Heart left ventricle (tissue), 16 donors: ENCODE data around the gene DCUN1D3. TPM values are rescaled to one million over a fixed set of nuclear protein-coding genes. Genes with fewer than 3 reads are reported as not detected.

Experiments
- ATAC-seq, 4 donors: fragments of 200-7000 bp; cut with Tn5 transposase; one replicate each; pipeline ENCODE4 v1.9.1; 2020 to 2022; ENCODE audit warnings: moderate library complexity in 4 of 4, mild to moderate bottlenecking in 3 of 4, moderate number of reproducible peaks in 1 of 4
- DNase-seq, 5 donors: peaks; one replicate each; pipeline ENCODE4 v3.0.0-alpha.2; 2020
- H3K27ac ChIP-seq, 12 donors: fragments of 200-600 bp; sonication (generic) in 4 of 12; one replicate each; pipeline versions ENCODE4 v1.5.0 to v1.8.0; 2016 to 2022; ENCODE audit warnings: mild to moderate bottlenecking in 2 of 12
- H3K27me3 ChIP-seq, 9 donors: fragments of 200-600 bp; sonication (generic) in 2 of 9; one replicate each; pipeline versions ENCODE4 v1.5.1 to v1.8.0; 2016 to 2022; ENCODE audit warnings: mild to moderate bottlenecking in 3 of 9
- H3K36me3 ChIP-seq, 9 donors: fragments of 200-600 bp; sonication (generic) in 2 of 9; one replicate each; pipeline versions ENCODE4 v1.5.0 to v1.8.0; 2018 to 2022; ENCODE audit warnings: mild to moderate bottlenecking in 2 of 9
- H3K4me1 ChIP-seq, 12 donors: fragments of 200-600 bp; sonication (generic) in 4 of 12; one replicate each; pipeline versions ENCODE4 v1.5.0 to v1.8.0; 2016 to 2022; ENCODE audit warnings: mild to moderate bottlenecking in 3 of 12
- H3K4me3 ChIP-seq, 12 donors: fragments of 200-600 bp; sonication (generic) in 4 of 12; one replicate each; pipeline versions ENCODE4 v1.5.0 to v1.8.0; 2017 to 2022; ENCODE audit warnings: mild to moderate bottlenecking in 9 of 12, moderate library complexity in 4 of 12
- H3K9me3 ChIP-seq, 12 donors: fragments of 200-600 bp; sonication (generic) in 4 of 12; one replicate each; pipeline versions ENCODE4 v1.5.0 to v1.8.0; 2016 to 2022; ENCODE audit warnings: mild to moderate bottlenecking in 1 of 12
- POLR2A ChIP-seq, 2 donors: fragments of 450-650 bp; IDR thresholded peaks; one replicate each; pipeline ENCODE4 v1.6.1; 2017; ENCODE audit warnings: antibody characterized with exemption in 2 of 2, mild to moderate bottlenecking in 2 of 2, moderate library complexity in 2 of 2
- WGBS, 4 donors: extraction: QIAGEN DNeasy Blood & Tissue Kit in 2 of 4; methylation state at CpG; one replicate each; pipeline versions ENCODE4 v1.1.5 to v1.1.7; 2013 to 2018; 5-methylcytosine and 5-hydroxymethylcytosine counted together
- intact Hi-C, 10 donors: fragments of 100-400 bp; cut with DNase I; formaldehyde crosslinking; loops; one replicate each; pipeline versions ENCODE4 v1.11.1 to v1.14.2; 2022
- polyA plus RNA-seq, 2 donors: library from polyadenylated mRNA; stranded (reverse); fragments of 200-250 nt; gene quantifications; one replicate each; pipeline ENCODE4 v1.2.3, GENCODE V29; 2013
- total RNA-seq, 9 donors: library from RNA; depleted of rRNA in 2 of 9; stranded (reverse); fragments of >200 nt in 2 of 9; fragmentation: NEBNext Ultra II Directional in 3 of 9; extraction: Animal tissue kit (Norgen Biotek cat#: 25700) in 3 of 9; gene quantifications; one replicate each; pipeline versions ENCODE4 v1.1.0 to v1.2.4, GENCODE V29; 2016 to 2023
- TF ChIP-seq, protein P1 (sequence below), 12 donors: fragments of 200-600 bp; sonication (generic) in 4 of 12; IDR thresholded peaks; one replicate each; pipeline versions ENCODE4 v1.5.0 to v1.8.0; 2018 to 2022; ENCODE audit warnings: antibody characterized with exemption in 12 of 12, mild to moderate bottlenecking in 5 of 12
- donor health status: ischemic (EF 13 %, LVEDD 7.1; RV severe dilation, severe dysfunction).
- donor health status: healthy with polysubstance abuse.
- donor health status: DM: no; HTN: yes; CAD: no.
- donor health status: DM: no; HTN: no; CAD: no.
- donor health status: ischemic (EF 25% LVEDD 6.9; RV normal size, moderate dysfunction).
- donor health status: ischemic (EF 25% LVEDD 5.7; RV mildly dilated, moderate dysfunction).
- donor health status: healthy.
- donor health status: DM: yes; HTN: yes; CAD: no.
- donor health status: ischemic (EF 35%, LVEDD 5.7; RV mildly dilated, moderate dysfunction).
- donor health status: nonischemic (EF 11% LVEDD 7.7; RV severe dilation, severe dysfunction).
- donor health status: DM: yes; HTN: yes; CAD: no.
- donor health status: PGD.
- donor health status: ischemic (EF 29% LVEDD 5.4; RV normal size, mild dysfunction).
- donor health status: nonischemic (EF 23%, LVEDD 6.1; RV moderate dilation, normal function).

The DCUN1D3 gene
- total and polyA plus RNA-seq, 11 donors, result 2.6 to 21.4 (median 11.0) TPM

DNA sequence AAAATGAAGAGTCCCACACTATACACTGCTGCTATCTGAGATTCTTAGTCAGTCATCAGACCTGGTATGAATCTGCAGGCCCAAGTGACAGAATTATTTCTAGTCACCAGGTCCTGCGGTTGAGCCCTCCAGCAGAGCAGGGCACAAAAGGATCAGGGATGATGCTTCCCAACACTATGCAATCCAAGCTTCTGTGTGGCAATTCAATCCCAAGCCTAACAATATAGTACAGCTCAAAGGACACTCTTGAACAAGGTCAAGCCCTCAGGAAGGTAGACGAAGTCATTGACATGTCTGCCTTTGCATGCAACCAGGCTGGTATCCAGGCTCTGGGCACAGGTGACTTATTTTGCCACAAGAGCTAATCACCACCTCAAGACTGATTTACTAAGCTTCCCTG is 5.8 kb downstream of the DCUN1D3 start:
- H3K27ac ChIP-seq, result no peak overlapping the region
- peaks cover 7 to 49% (median 26%) of the 10 kb centered on the region in 12 donors for H3K4me1 ChIP-seq
- H3K27me3 ChIP-seq, result no peaks in the 10 kb centered on the region
- 45 to 68% (median 55%) methylated on average over 1 to 2 of the region's 2 CpGs for WGBS, 4 donors
- no peak for TF ChIP-seq POLR2A (IDR thresholded peaks at IDR 0.05)
- TF ChIP-seq, protein P1, sequence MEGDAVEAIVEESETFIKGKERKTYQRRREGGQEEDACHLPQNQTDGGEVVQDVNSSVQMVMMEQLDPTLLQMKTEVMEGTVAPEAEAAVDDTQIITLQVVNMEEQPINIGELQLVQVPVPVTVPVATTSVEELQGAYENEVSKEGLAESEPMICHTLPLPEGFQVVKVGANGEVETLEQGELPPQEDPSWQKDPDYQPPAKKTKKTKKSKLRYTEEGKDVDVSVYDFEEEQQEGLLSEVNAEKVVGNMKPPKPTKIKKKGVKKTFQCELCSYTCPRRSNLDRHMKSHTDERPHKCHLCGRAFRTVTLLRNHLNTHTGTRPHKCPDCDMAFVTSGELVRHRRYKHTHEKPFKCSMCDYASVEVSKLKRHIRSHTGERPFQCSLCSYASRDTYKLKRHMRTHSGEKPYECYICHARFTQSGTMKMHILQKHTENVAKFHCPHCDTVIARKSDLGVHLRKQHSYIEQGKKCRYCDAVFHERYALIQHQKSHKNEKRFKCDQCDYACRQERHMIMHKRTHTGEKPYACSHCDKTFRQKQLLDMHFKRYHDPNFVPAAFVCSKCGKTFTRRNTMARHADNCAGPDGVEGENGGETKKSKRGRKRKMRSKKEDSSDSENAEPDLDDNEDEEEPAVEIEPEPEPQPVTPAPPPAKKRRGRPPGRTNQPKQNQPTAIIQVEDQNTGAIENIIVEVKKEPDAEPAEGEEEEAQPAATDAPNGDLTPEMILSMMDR (IDR thresholded peaks at IDR 0.05), result no peak
- H3K9me3 ChIP-seq, result no peaks in the 10 kb centered on the region
- no peak overlapping the region for H3K4me3 ChIP-seq
- intact Hi-C loops, result no loop called here
- peaks cover 0 to 71% (median 36%) of the 10 kb centered on the region in 9 donors for H3K36me3 ChIP-seq
- ATAC-seq (no peak), DNase-seq (no peak)

DNA sequence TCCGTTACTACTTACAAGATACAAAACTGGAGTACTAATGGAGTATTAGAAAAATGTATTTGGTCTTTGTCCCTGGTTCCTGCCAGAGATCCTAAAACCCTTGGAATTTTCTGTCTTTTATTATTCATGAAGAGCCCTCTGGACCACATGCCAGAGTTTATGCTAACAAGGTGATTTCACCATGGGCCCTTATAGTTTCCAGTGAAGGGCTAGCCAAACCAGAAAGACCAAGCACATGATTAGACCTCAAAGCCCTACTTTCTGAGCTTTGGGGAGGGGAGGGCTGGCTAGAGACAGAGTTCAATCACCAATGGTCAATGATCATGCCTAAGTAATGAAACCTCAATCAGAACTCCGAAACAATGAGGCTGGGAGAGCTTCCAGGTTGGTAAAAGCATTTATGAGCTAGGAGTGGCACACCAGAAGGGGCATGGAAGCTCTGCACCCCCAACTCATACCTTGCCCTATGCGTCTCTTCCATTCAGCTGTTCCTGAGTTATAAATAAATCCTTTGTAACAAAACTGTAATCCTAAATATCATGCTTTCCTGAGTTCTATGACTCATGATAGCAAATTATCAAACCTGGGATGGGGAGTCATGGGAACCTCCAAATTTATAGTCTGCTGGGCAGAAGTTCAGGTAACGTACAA is 10.4 kb downstream of the DCUN1D3 start:
- Histone ChIP-seq H3K27me3 (no peaks in the 10 kb centered on the region), H3K4me3 (no peak overlapping the region), H3K9me3 (no peaks in the 10 kb centered on the region), H3K36me3 (peaks cover 0 to 61% (median 23%) of the 10 kb centered on the region in 9 donors), H3K4me1 (peaks cover 0 to 54% (median 14%) of the 10 kb centered on the region in 12 donors), H3K27ac (no peak overlapping the region)
- TF ChIP-seq POLR2A (IDR thresholded peaks at IDR 0.05), result no peak
- TF ChIP-seq, protein P1 (IDR thresholded peaks at IDR 0.05), result no peak
- 83 to 91% (median 87%) methylated on average over 4 of the region's 4 CpGs for WGBS, 4 donors
- ATAC-seq, result no peak
- intact Hi-C loops, result no loop called here
- DNase-seq, result no peak

DNA sequence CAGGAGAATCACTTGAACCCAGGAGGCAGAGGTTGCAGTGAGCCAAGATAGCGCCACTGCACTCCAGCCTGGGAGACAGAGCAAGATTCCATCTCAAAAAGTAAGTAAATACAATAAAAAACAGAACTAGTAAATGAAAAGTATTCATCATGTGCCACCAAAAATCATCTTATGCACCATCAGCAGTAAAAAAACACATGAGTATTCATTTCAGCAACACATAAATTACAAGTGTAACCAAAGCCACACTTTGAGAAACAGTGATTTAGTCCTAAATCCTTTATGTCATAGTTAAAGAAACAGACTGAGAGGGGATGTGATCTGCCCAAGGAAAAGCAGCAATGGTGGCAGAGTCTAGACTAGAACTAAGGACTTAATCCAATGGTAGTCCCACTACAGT is 13.0 kb downstream of the DCUN1D3 start:
- no peak for DNase-seq
- TF ChIP-seq, protein P1 (IDR thresholded peaks at IDR 0.05), result no peak
- peaks cover 0 to 65% (median 15%) of the 10 kb centered on the region in 12 donors for H3K4me1 ChIP-seq
- ATAC-seq, result no peak
- H3K27ac ChIP-seq, result peak overlapping the region in 3 of 12 donors; percentile 12 to 48 (median 14)
- WGBS, 4 donors, result 89 to 98% (median 95%) methylated on average over 1 of the region's 1 CpG
- peaks cover 0 to 36% (median 4%) of the 10 kb centered on the region in 9 donors for H3K36me3 ChIP-seq
- H3K4me3 ChIP-seq, result no peak overlapping the region
- intact Hi-C loops, result no loop called here
- no peaks in the 10 kb centered on the region for H3K27me3 ChIP-seq
- no peaks in the 10 kb centered on the region for H3K9me3 ChIP-seq

DNA sequence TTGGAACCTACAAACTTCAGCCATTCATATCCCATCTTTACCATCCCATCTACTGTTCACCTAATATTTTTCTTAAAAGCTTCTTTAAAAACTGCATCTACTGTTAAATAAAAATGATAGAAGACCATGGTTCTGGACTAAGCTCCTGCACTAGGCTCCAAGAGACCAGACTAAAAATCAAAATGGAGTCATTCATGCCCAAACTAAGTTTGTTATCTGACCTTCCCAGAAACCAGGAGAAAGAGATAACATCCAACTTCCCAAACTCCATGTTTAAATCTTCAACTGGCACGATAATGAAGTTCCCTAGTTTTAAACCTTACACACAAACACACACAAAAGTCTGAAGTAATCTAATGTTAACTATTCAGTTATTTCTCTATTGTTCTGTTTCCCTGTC is 13.8 kb downstream of the DCUN1D3 start:
- TF ChIP-seq POLR2A (IDR thresholded peaks at IDR 0.05), result no peak
- TF ChIP-seq, protein P1 (IDR thresholded peaks at IDR 0.05), result no peak
- intact Hi-C loops, result no loop called here
- H3K9me3 ChIP-seq, result no peaks in the 10 kb centered on the region
- peaks cover 0 to 67% (median 16%) of the 10 kb centered on the region in 12 donors for H3K4me1 ChIP-seq
- WGBS, 4 donors, result 0 to 80% (median 39%) methylated on average over 1 of the region's 1 CpG
- ATAC-seq, result no peak
- H3K36me3 ChIP-seq, result peaks cover 0 to 27% (median 0%) of the 10 kb centered on the region in 9 donors
- no peak overlapping the region for H3K4me3 ChIP-seq
- H3K27me3 ChIP-seq, result no peaks in the 10 kb centered on the region
- H3K27ac ChIP-seq, result no peak overlapping the region
- DNase-seq, result no peak
